B cell (primary cell): ENCODE data around the gene SPTB. TPM values are rescaled to one million over a fixed set of nuclear protein-coding genes. Genes with fewer than 3 reads are reported as not detected.

Experiments used
- ATAC-seq: fragments of 200-7000 bp; cut with Tn5 transposase; one replicate; pipeline ENCODE4 v1.10.0; 2021; ENCODE audit warnings: low read depth, mild to moderate bottlenecking, moderate number of reproducible peaks, moderate library complexity
- CTCF ChIA-PET: fragments of 350-600 bp; sonication (Branson Sonifier 250); formaldehyde crosslinking; loops from one replicate; lab custom pipeline; 2021; ENCODE audit warnings: antibody characterized with exemption, inconsistent platforms; lab: Charles Lee
- POLR2A ChIA-PET: fragments of 350-600 bp; sonication (Branson Sonifier 250); formaldehyde crosslinking; loops from one replicate; lab custom pipeline; 2021; ENCODE audit warnings: antibody characterized with exemption; lab: Charles Lee
- DNase-seq: peaks from one replicate; pipeline ENCODE4 v3.0.0; 2013
- H2AFZ ChIP-seq: 2 replicates; pipeline ENCODE4 v1.6.1; 2012; ENCODE audit warnings: mild to moderate bottlenecking, low read depth, low read length; ENCODE audit not compliant: insufficient read depth, poor library complexity, severe bottlenecking
- H3K27ac ChIP-seq, 2 donors: 1 replicate in 1 of 2; 2 replicates in 1 of 2; pipeline ENCODE4 v1.5.1; 2012 to 2013; ENCODE audit warnings: low read length in 2 of 2, mild to moderate bottlenecking in 2 of 2, moderate library complexity in 1 of 2
- H3K27me3 ChIP-seq, 4 experiments: fragments of 200-600 bp in 1 of 4; sonication (generic) in 1 of 4; replicated peaks in 1 of 4; 1 replicate in 2 of 4; 2 replicates in 2 of 4; pipeline versions ENCODE4 v1.6.1 to v1.7.0; 2013 to 2016; ENCODE audit warnings: low read length in 3 of 4, mild to moderate bottlenecking in 2 of 4, mixed read lengths in 1 of 4, moderate library complexity in 1 of 4; ENCODE audit not compliant: insufficient read depth in 4 of 4, control insufficient read depth in 3 of 4; ENCODE audit errors: control extremely low read depth in 1 of 4
- H3K36me3 ChIP-seq, 2 experiments: replicated peaks in 1 of 2; 1 replicate in 1 of 2; 2 replicates in 1 of 2; pipeline versions ENCODE4 v1.6.1 to v1.7.1; 2013; ENCODE audit warnings: low read length in 1 of 2; ENCODE audit not compliant: insufficient read depth in 2 of 2, control insufficient read depth in 1 of 2; ENCODE audit errors: control extremely low read depth in 1 of 2, extremely low read depth in 1 of 2
- H3K4me1 ChIP-seq, 2 donors: fragments of 200-600 bp in 1 of 2; sonication (generic) in 1 of 2; 1 replicate in 1 of 2; 2 replicates in 1 of 2; pipeline versions ENCODE4 v1.5.1 to v1.6.1; 2013 to 2017; ENCODE audit warnings: low read length in 2 of 2; ENCODE audit not compliant: control insufficient read depth in 2 of 2, insufficient read depth in 2 of 2
- H3K4me2 ChIP-seq: replicated peaks from 2 replicates; pipeline ENCODE3; 2012; ENCODE audit warnings: mild to moderate bottlenecking, low read depth, low read length; ENCODE audit not compliant: poor library complexity, severe bottlenecking
- H3K4me3 ChIP-seq, 5 experiments: fragments of 200-600 bp in 1 of 5; sonication (generic) in 1 of 5; 1 replicate in 3 of 5; 2 replicates in 2 of 5; pipeline versions ENCODE4 v1.5.1 to v1.7.0; 2011 to 2016; ENCODE audit warnings: low read length in 4 of 5, mild to moderate bottlenecking in 4 of 5, low read depth in 2 of 5, control low read depth in 1 of 5, moderate library complexity in 1 of 5; ENCODE audit not compliant: insufficient read depth in 1 of 5; ENCODE audit errors: control extremely low read depth in 1 of 5, extremely low read depth in 1 of 5
- H3K79me2 ChIP-seq: fragments of 200-600 bp; sonication (generic); one replicate; pipeline ENCODE4 v1.6.0; 2016; ENCODE audit warnings: low read length; ENCODE audit not compliant: control insufficient read depth, insufficient read depth
- H3K9ac ChIP-seq: fragments of 200-600 bp; sonication (generic); 2 replicates; pipeline ENCODE4 v1.6.1; 2017; ENCODE audit warnings: mild to moderate bottlenecking, low read length, moderate library complexity
- H3K9me3 ChIP-seq, 3 donors: one replicate each; pipeline versions ENCODE4 v1.6.1 to v1.7.1; 2013; ENCODE audit warnings: low read length in 2 of 3; ENCODE audit not compliant: control insufficient read depth in 2 of 3, insufficient read depth in 1 of 3; ENCODE audit errors: control extremely low read depth in 1 of 3
- H4K20me1 ChIP-seq: 2 replicates; pipeline ENCODE4 v1.6.0; 2012; ENCODE audit warnings: mild to moderate bottlenecking, low read length; ENCODE audit not compliant: insufficient read depth, control insufficient read depth, poor library complexity, severe bottlenecking
- H3K27ac Mint-ChIP-seq: one replicate; pipeline ENCODE4 v1.8.0; 2021; ENCODE audit warnings: mixed read lengths
- H3K27me3 Mint-ChIP-seq: one replicate; pipeline ENCODE4 v1.8.0; 2021; ENCODE audit warnings: mixed read lengths
- H3K4me1 Mint-ChIP-seq: one replicate; pipeline ENCODE4 v1.8.0; 2021; ENCODE audit warnings: mixed read lengths
- H3K4me3 Mint-ChIP-seq: one replicate; pipeline ENCODE4 v1.8.0; 2021; ENCODE audit warnings: mixed read lengths
- H3K9me3 Mint-ChIP-seq: one replicate; pipeline ENCODE4 v1.8.0; 2022; ENCODE audit warnings: mixed read lengths; ENCODE audit not compliant: insufficient read depth
- CTCF ChIP-seq: fragments of 200-600 bp; IDR thresholded peaks from one replicate; pipeline ENCODE4 v1.8.0; 2022; ENCODE audit warnings: antibody characterized with exemption, mild to moderate bottlenecking
- EZH2 ChIP-seq: IDR thresholded peaks from 2 replicates; pipeline ENCODE4 v1.6.1; 2012; ENCODE audit warnings: borderline replicate concordance, low read depth, mild to moderate bottlenecking, moderate library complexity, low read length; ENCODE audit not compliant: insufficient read depth, poor library complexity, severe bottlenecking
- WGBS: methylation state at CpG from one replicate; pipeline ENCODE4 v1.1.5; 2013; ENCODE audit warnings: missing lambda C conversion rate; ENCODE audit not compliant: insufficient coverage; 5-methylcytosine and 5-hydroxymethylcytosine counted together
- intact Hi-C: fragments of 100-400 bp; cut with micrococcal nuclease; formaldehyde crosslinking; loops from one replicate; pipeline ENCODE4 v1.10.0; 2022
- polyA plus RNA-seq: library from polyadenylated mRNA; depleted of rRNA; stranded (reverse); fragments of >200 nt; gene quantifications from 2 replicates; pipeline ENCODE4 v1.2.3, GENCODE V29; 2012
- total RNA-seq, 2 donors: library from RNA; stranded (reverse); fragments of 120-200 nt in 1 of 2; gene quantifications; 1 replicate in 1 of 2; 2 replicates in 1 of 2; pipeline versions ENCODE4 v1.2.3 to v1.2.4, GENCODE V29; 2013 to 2022

Gene SPTB
- total and polyA plus RNA-seq, 2 donors (not counting 1 experiment from before 2014, with no cell fraction given) = 0.12 TPM; not detected in 1

DNA sequence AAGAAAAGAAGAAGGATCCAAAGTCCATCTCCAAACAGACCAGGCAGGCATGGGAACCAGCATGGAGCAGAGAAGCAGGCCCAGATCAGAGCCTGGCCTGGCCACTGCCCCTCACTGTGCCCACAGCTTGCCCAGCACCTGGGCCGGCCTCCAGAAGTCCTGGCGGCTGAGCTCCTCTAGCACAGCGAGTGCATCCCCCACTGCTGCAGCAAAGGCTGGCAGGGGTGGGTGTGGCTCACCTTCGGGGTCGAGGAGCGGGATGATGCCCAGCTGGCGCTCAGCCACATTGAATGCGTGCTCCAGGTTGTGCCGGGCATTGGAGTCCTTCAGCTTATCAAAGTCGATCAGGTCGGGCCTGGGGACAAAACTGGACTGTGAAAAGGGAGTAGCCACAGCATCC, 78.7 kb downstream of the SPTB start:
- ATAC-seq (no peak), DNase-seq (no peak)
- Histone ChIP-seq H3K27ac (no peak overlapping the region), H4K20me1 (no peaks in the 10 kb centered on the region), H3K9me3 (no peaks in the 10 kb centered on the region), H3K4me2 (no peak overlapping the region), H3K9ac (no peak overlapping the region), H3K4me3 (no peak overlapping the region), H3K27me3 (peaks cover 0 to 5% (median 0%) of the 10 kb centered on the region in 4 experiments), H3K4me1 (no peaks in the 10 kb centered on the region), H3K36me3 (no peaks in the 10 kb centered on the region), H2AFZ (no peak overlapping the region), H3K79me2 (no peaks in the 10 kb centered on the region)
- ChIA-PET POLR2A (no interaction called here), CTCF (interaction anchor here (0.9 to 6.0 kb wide), 6 partner anchors 12 to 91 kb away, joined by 3 to 64 read pairs (median 4); no protein-coding TSS in a partner anchor)
- no peaks in the 10 kb centered on the region for H3K4me1 Mint-ChIP-seq
- TF ChIP-seq EZH2 (no peak), CTCF (no peak)
- peaks cover 29% of the 10 kb centered on the region for H3K27me3 Mint-ChIP-seq
- 95% methylated on average over 8 of the region's 11 CpGs for WGBS
- intact Hi-C loops = loop anchor here (5.0 kb wide), 2 partner anchors 91 to 181 kb away; no protein-coding TSS in a partner anchor
- H3K9me3 Mint-ChIP-seq = no peaks in the 10 kb centered on the region
- no peak overlapping the region for H3K4me3 Mint-ChIP-seq
- no peak overlapping the region for H3K27ac Mint-ChIP-seq

DNA sequence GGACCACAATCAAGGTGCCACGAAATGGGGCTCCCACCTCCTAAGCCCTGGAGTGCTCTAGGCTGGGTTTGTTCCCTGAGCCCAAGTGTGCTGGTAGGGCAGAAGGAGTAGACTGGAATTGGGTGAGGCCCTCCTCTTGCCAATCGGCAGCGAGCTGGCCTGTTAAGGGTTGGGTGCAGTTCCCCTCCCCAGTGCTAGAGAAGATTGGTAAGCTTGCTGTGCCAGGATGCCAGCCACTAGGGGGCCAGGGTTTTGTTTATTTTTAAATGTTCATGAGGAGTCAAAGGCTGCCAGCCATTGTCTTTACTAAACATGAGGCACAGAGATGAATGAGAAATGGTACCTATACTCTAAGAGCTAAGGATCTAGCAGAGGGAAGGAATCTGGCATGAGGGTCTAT, 79.7 kb downstream of the SPTB start:
- H3K4me1 ChIP-seq = no peaks in the 10 kb centered on the region
- H3K27ac ChIP-seq = no peak overlapping the region
- intact Hi-C loops = loop anchor here (5.0 kb wide), 2 partner anchors 92 to 182 kb away; no protein-coding TSS in a partner anchor
- H3K27ac Mint-ChIP-seq = no peak overlapping the region
- no peaks in the 10 kb centered on the region for H3K79me2 ChIP-seq
- H3K9me3 ChIP-seq = no peaks in the 10 kb centered on the region
- TF ChIP-seq CTCF (peak; percentile 22), EZH2 (no peak)
- ATAC-seq (no peak), DNase-seq (no peak)
- H3K27me3 ChIP-seq = peaks cover 0 to 6% (median 0%) of the 10 kb centered on the region in 4 experiments
- H3K27me3 Mint-ChIP-seq = peaks cover 32% of the 10 kb centered on the region
- no peak overlapping the region for H3K4me3 Mint-ChIP-seq
- H3K4me1 Mint-ChIP-seq = no peaks in the 10 kb centered on the region
- no peak overlapping the region for H3K9ac ChIP-seq
- no peaks in the 10 kb centered on the region for H3K36me3 ChIP-seq
- no peaks in the 10 kb centered on the region for H4K20me1 ChIP-seq
- no peak overlapping the region for H3K4me3 ChIP-seq
- no peaks in the 10 kb centered on the region for H3K9me3 Mint-ChIP-seq
- POLR2A ChIA-PET = no interaction called here
- 86% methylated on average over 3 of the region's 3 CpGs for WGBS
- H2AFZ ChIP-seq = no peak overlapping the region
- CTCF ChIA-PET = interaction anchor here (0.6 to 6.0 kb wide), 3 partner anchors 72 to 256 kb away, joined by 3 to 64 read pairs (median 3); no protein-coding TSS in a partner anchor
- H3K4me2 ChIP-seq = no peak overlapping the region
